ENCODE results near the gene GPBP1L1.

GPBP1L1 gene

GRCh38 chr1:45643978-45644377 is 42.4 kb downstream of the GPBP1L1 start:
- ChIA-PET CTCF (interaction anchor here (1.0 to 1.6 kb wide), 3 partner anchors 9 to 537 kb away, joined by 3 read pairs; no protein-coding TSS in a partner anchor), POLR2A (interaction anchor here (0.6 kb wide), 1 partner anchor 31 kb away, joined by 3 read pairs; no protein-coding TSS in a partner anchor)
- DNase-seq (ENCODE audit: extremely low spot score) = no peak
- TF ChIP-seq, protein P1, sequence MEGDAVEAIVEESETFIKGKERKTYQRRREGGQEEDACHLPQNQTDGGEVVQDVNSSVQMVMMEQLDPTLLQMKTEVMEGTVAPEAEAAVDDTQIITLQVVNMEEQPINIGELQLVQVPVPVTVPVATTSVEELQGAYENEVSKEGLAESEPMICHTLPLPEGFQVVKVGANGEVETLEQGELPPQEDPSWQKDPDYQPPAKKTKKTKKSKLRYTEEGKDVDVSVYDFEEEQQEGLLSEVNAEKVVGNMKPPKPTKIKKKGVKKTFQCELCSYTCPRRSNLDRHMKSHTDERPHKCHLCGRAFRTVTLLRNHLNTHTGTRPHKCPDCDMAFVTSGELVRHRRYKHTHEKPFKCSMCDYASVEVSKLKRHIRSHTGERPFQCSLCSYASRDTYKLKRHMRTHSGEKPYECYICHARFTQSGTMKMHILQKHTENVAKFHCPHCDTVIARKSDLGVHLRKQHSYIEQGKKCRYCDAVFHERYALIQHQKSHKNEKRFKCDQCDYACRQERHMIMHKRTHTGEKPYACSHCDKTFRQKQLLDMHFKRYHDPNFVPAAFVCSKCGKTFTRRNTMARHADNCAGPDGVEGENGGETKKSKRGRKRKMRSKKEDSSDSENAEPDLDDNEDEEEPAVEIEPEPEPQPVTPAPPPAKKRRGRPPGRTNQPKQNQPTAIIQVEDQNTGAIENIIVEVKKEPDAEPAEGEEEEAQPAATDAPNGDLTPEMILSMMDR (IDR thresholded peaks at IDR 0.05; ENCODE audit: control extremely low read depth, extremely low read depth, low read depth, missing control alignments) = no peak

DNA sequence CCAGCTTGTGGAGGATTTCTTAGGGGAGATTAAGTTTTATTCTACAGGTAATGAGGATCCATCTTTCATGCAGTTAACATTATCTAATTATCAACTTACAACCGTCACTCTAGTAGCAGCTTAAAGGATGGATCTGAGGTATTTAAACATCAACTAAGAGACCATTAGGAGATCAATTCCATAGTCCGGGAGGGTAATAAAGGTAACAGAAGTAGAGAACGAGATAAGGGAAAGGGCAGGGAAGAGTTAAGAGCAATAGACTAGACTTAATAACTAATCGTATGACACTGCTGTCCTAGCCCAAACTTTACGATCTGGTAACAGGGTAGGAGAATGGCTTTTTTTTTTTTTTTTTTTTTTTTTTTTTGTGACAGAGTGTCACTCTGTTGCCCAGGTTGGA is 43.0 kb downstream of the GPBP1L1 start:
- CTCF ChIA-PET = no interaction called here
- TF ChIP-seq, protein P1 (IDR thresholded peaks at IDR 0.05; ENCODE audit: control extremely low read depth, extremely low read depth, low read depth, missing control alignments) = no peak
- DNase-seq (ENCODE audit: extremely low spot score) = no peak
- POLR2A ChIA-PET = interaction anchor here (0.6 kb wide), 1 partner anchor 31 kb away, joined by 3 read pairs; no protein-coding TSS in a partner anchor

DNA sequence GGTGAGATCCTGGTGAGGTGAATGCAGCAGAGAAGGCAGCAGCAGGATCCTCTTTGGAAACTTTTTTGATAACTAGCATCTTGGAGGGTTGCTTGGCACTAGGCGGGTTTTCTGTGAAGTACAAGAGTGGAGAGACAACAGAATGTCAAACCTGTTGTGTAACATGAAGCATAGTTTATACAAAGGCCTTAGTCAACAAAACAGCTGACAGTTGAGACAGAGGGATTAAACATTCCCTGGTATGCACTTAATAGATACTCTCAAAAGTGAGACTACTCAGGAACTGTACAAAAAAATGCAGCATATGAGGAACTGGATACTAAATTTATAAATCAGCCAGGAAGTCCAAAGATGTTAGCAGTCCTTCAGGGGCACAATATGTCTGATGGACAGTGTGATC is 46.0 kb downstream of the GPBP1L1 start:
- POLR2A ChIA-PET = no interaction called here
- TF ChIP-seq, protein P1 (IDR thresholded peaks at IDR 0.05; ENCODE audit: control extremely low read depth, extremely low read depth, low read depth, missing control alignments) = no peak
- DNase-seq (ENCODE audit: extremely low spot score) = no peak
- CTCF ChIA-PET = interaction anchor here (1.5 kb wide), 1 partner anchor 8 kb away, joined by 3 read pairs; no protein-coding TSS in a partner anchor

DNA sequence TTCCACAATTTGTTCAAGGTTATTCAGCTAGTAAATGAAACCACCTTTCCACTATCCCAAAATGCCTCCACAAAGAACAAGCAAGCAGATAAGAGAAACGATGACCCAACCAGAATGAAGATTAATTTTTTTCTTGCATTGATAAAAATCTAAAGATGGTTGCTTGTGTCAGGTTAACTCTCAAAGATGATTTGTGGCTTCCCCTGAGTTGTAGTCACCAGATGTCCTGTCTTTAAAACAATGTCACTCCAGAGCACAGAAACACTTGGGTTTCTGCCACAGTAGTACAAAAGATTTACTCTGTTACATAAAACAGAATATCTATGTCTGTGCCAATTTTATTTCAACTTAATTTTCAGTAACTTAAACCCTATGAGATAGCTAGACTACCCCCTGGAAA is 51.1 kb downstream of the GPBP1L1 start:
- CTCF ChIA-PET = interaction anchor here (1.4 to 2.6 kb wide), 2 partner anchors 9 to 11 kb away, joined by 3 to 8 read pairs; no protein-coding TSS in a partner anchor
- no peak for DNase-seq (ENCODE audit: extremely low spot score)
- POLR2A ChIA-PET = no interaction called here
- TF ChIP-seq, protein P1 (IDR thresholded peaks at IDR 0.05; ENCODE audit: control extremely low read depth, extremely low read depth, low read depth, missing control alignments) = no peak

DNA sequence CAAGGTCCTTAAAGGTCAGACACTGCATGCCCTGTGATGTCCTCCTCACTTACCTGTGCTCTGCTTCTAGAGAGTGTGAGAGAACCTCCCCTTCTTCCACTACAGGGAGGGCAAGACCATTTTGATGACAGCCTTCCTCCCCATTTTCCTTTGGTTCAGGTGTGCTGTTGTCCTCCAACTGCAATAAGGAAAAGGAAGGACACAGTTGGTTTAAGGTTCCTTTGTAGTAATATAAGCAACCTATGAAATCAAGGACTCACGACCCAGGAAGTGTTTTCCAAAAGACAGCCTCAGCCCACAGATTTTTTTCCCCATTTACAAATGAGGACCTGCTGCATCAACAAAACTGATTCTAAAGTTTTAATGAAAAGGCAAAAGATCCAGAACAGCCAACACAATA is 55.9 kb downstream of the GPBP1L1 start:
- ChIA-PET POLR2A (no interaction called here), CTCF (no interaction called here)

DNA sequence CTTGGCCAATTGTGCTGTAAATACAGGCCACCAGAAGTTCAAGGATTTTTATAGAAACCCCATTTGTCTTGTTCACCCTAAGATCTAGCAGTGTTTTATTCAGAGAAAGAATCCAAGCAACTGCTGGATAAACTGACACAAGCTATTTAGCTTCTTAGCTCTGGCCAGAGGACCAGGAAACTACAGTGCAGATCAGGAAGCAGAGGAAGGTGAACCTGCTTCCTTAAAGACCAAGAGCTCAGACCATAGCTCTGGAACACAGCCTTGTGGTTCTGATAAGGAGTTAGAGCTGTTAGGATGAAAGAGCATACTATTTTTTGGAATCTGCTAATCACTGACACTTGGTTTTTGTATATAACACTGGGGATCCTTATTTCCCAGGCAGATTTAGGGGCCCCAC is 57.3 kb downstream of the GPBP1L1 start:
- POLR2A ChIA-PET = no interaction called here
- no peak for DNase-seq (ENCODE audit: extremely low spot score)
- CTCF ChIA-PET = interaction anchor here (1.3 kb wide), 1 partner anchor 17 kb away, joined by 4 read pairs; no protein-coding TSS in a partner anchor
- TF ChIP-seq, protein P1 (IDR thresholded peaks at IDR 0.05; ENCODE audit: control extremely low read depth, extremely low read depth, low read depth, missing control alignments) = no peak

More for the DNA sequence above, 55.9 kb downstream of the GPBP1L1 start:
- TF ChIP-seq, protein P1 (IDR thresholded peaks at IDR 0.05; ENCODE audit: control extremely low read depth, extremely low read depth, low read depth, missing control alignments) = no peak
- no peak for DNase-seq (ENCODE audit: extremely low spot score)
